H9 (cell line): ENCODE data around the gene HS6ST3. TPM values are rescaled to one million over a fixed set of nuclear protein-coding genes. Genes with fewer than 3 reads are reported as not detected.

Experiments
- DNase-seq: peaks from one replicate; pipeline ENCODE4 v3.0.0-alpha.2; 2017
- H2AFZ ChIP-seq: one replicate; pipeline ENCODE4 v1.6.1; 2013; ENCODE audit warnings: mild to moderate bottlenecking, low read length, control low read depth, moderate library complexity
- H2AK5ac ChIP-seq: 2 replicates; pipeline ENCODE4 v1.6.1; 2013; ENCODE audit warnings: low read length, control low read depth, mixed read lengths; ENCODE audit not compliant: insufficient read length
- H2BK120ac ChIP-seq: one replicate; pipeline ENCODE4 v1.6.1; 2013; ENCODE audit warnings: low read depth, mild to moderate bottlenecking, low read length, control low read depth, inconsistent platforms; ENCODE audit not compliant: poor library complexity, severe bottlenecking
- H2BK12ac ChIP-seq: 2 replicates; pipeline ENCODE4 v1.6.1; 2013; ENCODE audit warnings: low read length, control low read depth, mixed read lengths, low read depth; ENCODE audit not compliant: insufficient read length
- H2BK15ac ChIP-seq: 2 replicates; pipeline ENCODE4 v1.6.1; 2013; ENCODE audit warnings: low read depth, low read length, control low read depth
- H2BK20ac ChIP-seq: one replicate; pipeline ENCODE4 v1.6.1; 2013; ENCODE audit warnings: low read depth, mild to moderate bottlenecking, low read length, control low read depth, inconsistent platforms; ENCODE audit not compliant: poor library complexity, severe bottlenecking
- H2BK5ac ChIP-seq: 2 replicates; pipeline ENCODE4 v1.6.1; 2013; ENCODE audit warnings: low read length, control low read depth, mixed read lengths; ENCODE audit not compliant: insufficient read length
- H3K14ac ChIP-seq: 2 replicates; pipeline ENCODE4 v1.6.1; 2013; ENCODE audit warnings: low read length, control low read depth; ENCODE audit not compliant: insufficient read depth
- H3K18ac ChIP-seq: 2 replicates; pipeline ENCODE4 v1.6.1; 2013; ENCODE audit warnings: low read depth, mild to moderate bottlenecking, mixed read lengths, low read length, control low read depth; ENCODE audit not compliant: insufficient read length
- H3K23ac ChIP-seq: 2 replicates; pipeline ENCODE4 v1.6.1; 2013; ENCODE audit warnings: low read length, control low read depth, mixed read lengths, low read depth; ENCODE audit not compliant: insufficient read length
- H3K23me2 ChIP-seq: 2 replicates; pipeline ENCODE4 v1.6.1; 2013; ENCODE audit warnings: low read depth, mild to moderate bottlenecking, mixed read lengths, low read length, control low read depth; ENCODE audit not compliant: insufficient read length, poor library complexity, severe bottlenecking
- H3K27ac ChIP-seq: 2 replicates; pipeline ENCODE4 v1.5.1; 2013; ENCODE audit warnings: low read length, control low read depth, mixed read lengths, low read depth; ENCODE audit not compliant: insufficient read length
- H3K27me3 ChIP-seq: 2 replicates; pipeline ENCODE4 v1.6.1; 2013; ENCODE audit warnings: low read length, control low read depth, inconsistent platforms; ENCODE audit not compliant: insufficient read depth
- H3K4ac ChIP-seq: 2 replicates; pipeline ENCODE4 v1.6.1; 2013; ENCODE audit warnings: low read depth, mild to moderate bottlenecking, control low read depth, inconsistent platforms, low read length, moderate library complexity
- H3K4me1 ChIP-seq: 2 replicates; pipeline ENCODE4 v1.6.1; 2013; ENCODE audit warnings: low read length, control low read depth, inconsistent platforms; ENCODE audit not compliant: insufficient read depth
- H3K4me2 ChIP-seq: 2 replicates; pipeline ENCODE4 v1.6.1; 2013; ENCODE audit warnings: low read length, control low read depth, mixed read lengths; ENCODE audit not compliant: insufficient read length, insufficient read depth
- H3K56ac ChIP-seq: 2 replicates; pipeline ENCODE4 v1.6.1; 2013; ENCODE audit warnings: low read depth, mild to moderate bottlenecking, mixed read lengths, low read length, control low read depth; ENCODE audit not compliant: insufficient read length
- H3K79me1 ChIP-seq: 2 replicates; pipeline ENCODE4 v1.6.1; 2013; ENCODE audit warnings: low read depth, mild to moderate bottlenecking, moderate library complexity, low read length, control low read depth, inconsistent platforms; ENCODE audit not compliant: insufficient read depth, poor library complexity, severe bottlenecking
- H3K79me2 ChIP-seq: 2 replicates; pipeline ENCODE4 v1.6.1; 2013; ENCODE audit warnings: low read length, control low read depth, inconsistent platforms; ENCODE audit not compliant: insufficient read depth
- H3K9ac ChIP-seq: 2 replicates; pipeline ENCODE4 v1.6.1; 2013; ENCODE audit warnings: low read length, control low read depth, mixed read lengths; ENCODE audit not compliant: insufficient read length; ENCODE audit errors: extremely low read depth
- H3K9me3 ChIP-seq: one replicate; pipeline ENCODE4 v1.6.1; 2013; ENCODE audit warnings: low read depth, low read length, inconsistent platforms; ENCODE audit not compliant: control insufficient read depth
- H3T11ph ChIP-seq: one replicate; pipeline ENCODE4 v1.6.1; 2013; ENCODE audit warnings: mild to moderate bottlenecking, low read length, control low read depth, inconsistent platforms
- H4K20me1 ChIP-seq: one replicate; pipeline ENCODE4 v1.6.1; 2013; ENCODE audit not compliant: control insufficient read depth, insufficient read length, insufficient read depth
- H4K5ac ChIP-seq: 2 replicates; pipeline ENCODE4 v1.6.1; 2013; ENCODE audit warnings: low read depth, mild to moderate bottlenecking, mixed read lengths, low read length, control low read depth; ENCODE audit not compliant: insufficient read length
- H4K8ac ChIP-seq: replicated peaks from 2 replicates; pipeline ENCODE4 v1.6.1; 2013; ENCODE audit warnings: low read length, control low read depth, mixed read lengths, low read depth; ENCODE audit not compliant: insufficient read length
- H4K91ac ChIP-seq: 2 replicates; pipeline ENCODE4 v1.6.1; 2013; ENCODE audit warnings: low read depth, mild to moderate bottlenecking, moderate library complexity, mixed read lengths, low read length, control low read depth; ENCODE audit not compliant: insufficient read length
- H3K27ac Mint-ChIP-seq, 3 experiments: 2 replicates in 2 of 3; 3 replicates in 1 of 3; pipeline ENCODE4 v1.8.0; 2020 to 2021; ENCODE audit warnings: mixed read lengths in 3 of 3, mild to moderate bottlenecking in 1 of 3, moderate library complexity in 1 of 3
- H3K27me3 Mint-ChIP-seq: 2 replicates; pipeline ENCODE4 v1.8.0; 2021; ENCODE audit warnings: low read depth, mild to moderate bottlenecking, moderate library complexity, mixed read lengths
- H3K36me3 Mint-ChIP-seq, 3 experiments: 2 replicates in 2 of 3; 3 replicates in 1 of 3; pipeline ENCODE4 v1.8.0; 2020 to 2021; ENCODE audit warnings: low read depth in 3 of 3, mixed read lengths in 3 of 3; ENCODE audit not compliant: insufficient read depth in 1 of 3
- H3K4me1 Mint-ChIP-seq, 2 experiments: 2 replicates each; pipeline ENCODE4 v1.8.0; 2020; ENCODE audit warnings: mixed read lengths in 2 of 2
- H3K4me3 Mint-ChIP-seq, 2 experiments: 2 replicates in 1 of 2; 3 replicates in 1 of 2; pipeline ENCODE4 v1.8.0; 2020 to 2021; ENCODE audit warnings: mild to moderate bottlenecking in 2 of 2, mixed read lengths in 2 of 2, moderate library complexity in 1 of 2
- H3K9me3 Mint-ChIP-seq, 2 experiments: 2 replicates in 1 of 2; 3 replicates in 1 of 2; pipeline ENCODE4 v1.8.0; 2020; ENCODE audit warnings: mild to moderate bottlenecking in 2 of 2, mixed read lengths in 2 of 2, moderate library complexity in 1 of 2
- CTCF ChIP-seq: fragments of 200-600 bp; sonication (generic); conservative IDR thresholded peaks from 3 replicates; pipeline ENCODE4 v1.8.0; 2021; ENCODE audit warnings: antibody characterized with exemption, mild to moderate bottlenecking
- WGBS: extraction: QIAGEN DNeasy Blood & Tissue Kit; methylation state at CpG from one replicate; pipeline ENCODE4 v1.1.7; 2013; ENCODE audit warnings: missing lambda C conversion rate, low lambda C conversion rate, mixed read lengths; ENCODE audit not compliant: insufficient read length; ENCODE audit errors: extremely low coverage; 5-methylcytosine and 5-hydroxymethylcytosine counted together
- total RNA-seq: library from RNA; stranded (reverse); gene quantifications from 2 replicates; pipeline ENCODE4 v1.2.1, GENCODE V29; 2021

The HS6ST3 gene
- total RNA-seq, 1 experiment from 2014 or later = 0.44 TPM

- Mint-ChIP-seq H3K36me3 (no peaks in the 10 kb centered on the region), H3K9me3 (no peaks in the 10 kb centered on the region)
- no CpG with 5 or more reads among the region's 2 CpGs for WGBS
These were observed 307.9 kb downstream of the HS6ST3 start for GRCh38 chr13:96397807-96398206.

More at GRCh38 chr13:96397807-96398206, 307.9 kb downstream of the HS6ST3 start:
- no peak overlapping the region for H2BK5ac ChIP-seq
- H3K79me2 ChIP-seq = no peaks in the 10 kb centered on the region
- no peak overlapping the region for H2BK120ac ChIP-seq
- H4K20me1 ChIP-seq = no peaks in the 10 kb centered on the region
- no peak overlapping the region for H3K18ac ChIP-seq
- peak overlapping the region; percentile 50 for H2AK5ac ChIP-seq
- no peak overlapping the region for H2BK12ac ChIP-seq
- H4K91ac ChIP-seq = no peak overlapping the region
- no peak overlapping the region for H3T11ph ChIP-seq
- H4K8ac ChIP-seq = no peak overlapping the region
- no peak overlapping the region for H3K27ac Mint-ChIP-seq
- H4K5ac ChIP-seq = no peak overlapping the region
- H3K4ac ChIP-seq = no peak overlapping the region
- H3K27me3 ChIP-seq = no peaks in the 10 kb centered on the region
- peaks cover 3% of the 10 kb centered on the region in 2 experiments; a peak in 2 of 4 replicates for H3K4me1 Mint-ChIP-seq
- H3K14ac ChIP-seq = no peak overlapping the region
- H3K56ac ChIP-seq = no peak overlapping the region
- no peaks in the 10 kb centered on the region for H3K79me1 ChIP-seq
- H2AFZ ChIP-seq = no peak overlapping the region
- DNase-seq = no peak
- H3K9ac ChIP-seq = no peak overlapping the region
- no peaks in the 10 kb centered on the region for H3K4me1 ChIP-seq
- no peak overlapping the region for H2BK15ac ChIP-seq
- no peaks in the 10 kb centered on the region for H3K23me2 ChIP-seq
- no peak overlapping the region for H2BK20ac ChIP-seq
- no peaks in the 10 kb centered on the region for H3K9me3 ChIP-seq
- no peak overlapping the region for H3K4me3 Mint-ChIP-seq
- H3K23ac ChIP-seq = no peak overlapping the region
- H3K27ac ChIP-seq = no peak overlapping the region
- no peak for TF ChIP-seq CTCF
- no peak overlapping the region for H3K4me2 ChIP-seq
- H3K27me3 Mint-ChIP-seq = no peaks in the 10 kb centered on the region
